ENCODE results near the gene PRSS38. TPM values are rescaled to one million over a fixed set of nuclear protein-coding genes. Genes with fewer than 3 reads are reported as not detected.

PRSS38 gene
- not detected for total RNA-seq
- not detected for polyA plus RNA-seq
- long read RNA-seq, donor 1, result 0 reads
- long read RNA-seq, donor 2, result 0 reads
- long read RNA-seq, donor 3, result 0 reads
- long read RNA-seq, donor 4, result 0 reads

DNA sequence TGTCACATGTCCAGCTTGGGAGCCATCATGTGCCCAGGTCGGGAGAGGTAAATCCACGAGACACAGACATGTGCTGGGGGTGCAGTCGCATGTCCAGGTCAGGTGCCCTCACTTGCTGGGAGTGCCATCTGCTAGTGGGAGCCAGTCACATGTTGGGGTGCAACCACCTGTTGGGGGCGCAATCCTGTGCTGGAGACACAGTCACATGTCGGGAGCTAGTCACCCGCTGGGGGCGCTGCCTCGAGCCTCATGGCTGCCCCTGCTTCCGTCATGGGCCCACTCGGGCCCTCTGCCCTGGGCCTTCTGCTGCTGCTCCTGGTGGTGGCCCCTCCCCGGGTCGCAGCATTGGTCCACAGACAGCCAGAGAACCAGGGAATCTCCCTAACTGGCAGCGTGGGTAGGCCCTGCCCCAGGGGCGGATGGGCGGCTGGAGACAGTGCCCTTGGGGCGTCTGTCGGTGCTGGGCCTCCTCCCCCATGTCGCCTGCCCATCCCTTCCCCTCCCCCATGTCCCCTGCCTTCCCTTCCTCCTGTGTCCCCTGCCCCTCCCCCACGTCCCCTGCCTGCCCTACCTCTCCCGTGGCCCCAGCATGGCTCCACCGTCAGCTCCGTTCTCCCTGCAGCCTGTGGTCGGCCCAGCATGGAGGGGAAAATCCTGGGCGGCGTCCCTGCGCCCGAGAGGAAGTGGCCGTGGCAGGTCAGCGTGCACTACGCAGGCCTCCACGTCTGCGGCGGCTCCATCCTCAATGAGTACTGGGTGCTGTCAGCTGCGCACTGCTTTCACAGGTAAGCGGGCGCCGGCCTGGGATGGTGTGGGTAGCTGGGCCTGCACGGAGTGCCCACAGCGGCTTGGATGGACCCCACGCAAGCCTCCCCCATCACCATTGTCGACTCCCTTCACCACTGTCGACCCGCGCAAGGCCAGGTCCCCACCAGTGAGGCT is at the start of gene PRSS38:
TSS of gene PRSS38 (plus strand) at position 208 of the 942 bp plus-strand sequence. CDS start at position 250, 42 bp downstream.
- intact Hi-C loops (cut with DNase I), result no loop called here
- no peak within 1 kb of the TSS for H3K27ac ChIP-seq (ENCODE audit: low read length)
- H3K4me1 ChIP-seq (ENCODE audit: control insufficient read depth, insufficient read depth, low read length), result no peaks in the 10 kb centered on the region
- no peaks in the 10 kb centered on the region for H3K9me3 ChIP-seq (ENCODE audit: control insufficient read depth, low read length)
- WGBS, result 94% methylated on average over 44 of the region's 44 CpGs
- peak in 1 of 2 donors; percentile 29 for ATAC-seq
- no peaks in the 10 kb centered on the region for H3K27me3 ChIP-seq (ENCODE audit: control insufficient read depth, insufficient read depth)
- no peak for DNase-seq
- no peak within 1 kb of the TSS for H3K4me3 ChIP-seq (ENCODE audit: low read length)

GRCh38 chr1:227766015-227766634 is 49.4 kb upstream of the PRSS38 start:
- Histone ChIP-seq H3K9me3 (ENCODE audit: control insufficient read depth, low read length) (no peaks in the 10 kb centered on the region), H3K27me3 (ENCODE audit: control insufficient read depth, insufficient read depth) (no peaks in the 10 kb centered on the region), H3K4me3 (ENCODE audit: low read length) (no peak overlapping the region), H3K27ac (ENCODE audit: low read length) (no peak overlapping the region), H3K4me1 (ENCODE audit: control insufficient read depth, insufficient read depth, low read length) (no peaks in the 10 kb centered on the region)
- WGBS, result 68% methylated on average over 17 of the region's 17 CpGs
- DNase-seq (peak in 2 of 3 donors; percentile 69 to 74), ATAC-seq (peak in 1 of 2 donors; percentile 17)
- intact Hi-C loops (cut with DNase I), result loop anchor here in 1 of 4 donors (5.0 kb wide), 1 partner anchor 181 kb away; the partner anchor contains the start of gene WNT9A

DNA sequence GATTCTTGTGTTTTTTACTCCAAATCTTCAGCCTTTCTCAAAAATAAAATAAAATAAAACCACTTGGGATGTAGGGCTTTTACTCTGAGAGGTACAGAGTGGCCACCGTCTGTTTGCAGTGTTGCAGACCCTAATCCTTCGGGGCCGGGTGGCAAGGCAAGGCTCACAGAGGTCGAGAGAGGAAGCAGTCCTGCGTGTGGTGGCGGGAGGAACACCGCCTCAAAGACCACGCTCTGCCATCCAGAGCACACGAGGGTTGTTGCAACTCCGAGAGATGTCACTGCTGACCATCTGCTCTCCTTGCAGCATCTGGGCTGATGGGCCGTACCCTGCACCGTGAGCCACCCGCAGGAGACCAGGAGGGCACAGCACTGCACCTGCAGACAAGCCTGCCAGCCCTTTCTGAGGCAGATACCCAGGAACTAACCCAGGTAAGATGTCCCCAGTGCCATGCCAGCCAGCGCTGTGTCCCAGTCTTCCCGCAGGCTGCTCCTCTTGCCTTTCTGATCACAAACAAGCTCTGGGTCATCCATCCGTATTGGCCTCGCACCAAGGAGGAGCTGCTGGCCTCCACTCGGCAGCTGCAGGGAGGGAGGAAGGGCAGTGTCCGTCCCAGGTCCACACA is 48.7 kb upstream of the PRSS38 start:
- no peaks in the 10 kb centered on the region for H3K4me1 ChIP-seq (ENCODE audit: control insufficient read depth, insufficient read depth, low read length)
- DNase-seq (peak in 1 of 3 donors; percentile 28), ATAC-seq (no peak)
- intact Hi-C loops (cut with DNase I), result loop anchor here in 1 of 4 donors (5.0 kb wide), 1 partner anchor 181 kb away; the partner anchor contains the start of gene WNT9A
- no peak overlapping the region for H3K4me3 ChIP-seq (ENCODE audit: low read length)
- H3K27ac ChIP-seq (ENCODE audit: low read length), result no peak overlapping the region
- no peaks in the 10 kb centered on the region for H3K9me3 ChIP-seq (ENCODE audit: control insufficient read depth, low read length)
- whole genome bisulfite sequencing, result 76% methylated on average over 19 of the region's 19 CpGs
- H3K27me3 ChIP-seq (ENCODE audit: control insufficient read depth, insufficient read depth), result no peaks in the 10 kb centered on the region

- Histone ChIP-seq H3K4me1 (ENCODE audit: control insufficient read depth, insufficient read depth, low read length) (no peaks in the 10 kb centered on the region), H3K4me3 (ENCODE audit: low read length) (no peak overlapping the region), H3K27me3 (ENCODE audit: control insufficient read depth, insufficient read depth) (no peaks in the 10 kb centered on the region), H3K9me3 (ENCODE audit: control insufficient read depth, low read length) (no peaks in the 10 kb centered on the region), H3K27ac (ENCODE audit: low read length) (no peak overlapping the region)
- no peak for ATAC-seq
- DNase-seq, result peak in 1 of 3 donors; percentile 10
- WGBS, result 88% methylated on average over 6 of the region's 6 CpGs
- intact Hi-C loops (cut with DNase I), result loop anchor here in 1 of 4 donors (5.0 kb wide), 1 partner anchor 180 kb away; the partner anchor contains the start of gene WNT9A
Observed at GRCh38 chr1:227767401-227768124, 47.9 kb upstream of the PRSS38 start.

DNA sequence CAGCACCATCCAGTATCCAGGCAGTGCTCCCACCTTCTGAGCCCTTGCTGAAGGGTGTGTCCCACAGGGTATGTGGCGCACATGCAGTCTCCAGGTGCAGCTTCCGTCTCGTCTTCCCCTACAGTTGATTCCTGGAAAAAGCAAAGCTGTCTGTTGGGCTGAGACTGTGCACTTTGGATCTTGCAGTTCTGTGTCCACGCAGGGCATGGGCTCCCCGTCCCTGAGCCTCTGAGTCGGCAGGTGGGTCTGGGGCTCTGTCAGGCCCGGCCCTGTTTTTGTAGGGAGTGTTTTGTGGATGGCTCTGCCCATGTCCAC is 47.4 kb upstream of the PRSS38 start:
- ATAC-seq, result no peak

DNA sequence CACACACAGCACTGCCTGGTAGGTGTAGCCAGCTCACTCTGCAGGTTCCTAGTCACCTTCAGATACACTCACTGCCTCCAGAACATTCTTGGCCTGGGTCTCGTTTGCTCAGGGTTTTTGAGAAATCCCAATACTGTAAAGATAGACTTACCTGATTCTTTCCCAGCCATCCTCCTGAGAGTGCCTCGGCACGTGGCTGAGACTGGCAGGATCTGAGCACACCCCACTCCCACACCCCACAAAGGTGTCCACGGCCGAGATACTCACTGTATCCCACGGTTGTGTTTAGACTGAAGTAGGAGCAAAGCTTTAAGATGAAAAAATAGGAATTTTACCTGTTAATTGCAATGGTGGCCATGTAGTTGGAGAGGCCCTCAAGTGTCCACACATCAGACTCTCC is 46.8 kb upstream of the PRSS38 start:
- ATAC-seq (no peak), DNase-seq (peak in 1 of 3 donors; percentile 14)
- Histone ChIP-seq H3K9me3 (ENCODE audit: control insufficient read depth, low read length) (no peaks in the 10 kb centered on the region), H3K4me3 (ENCODE audit: low read length) (no peak overlapping the region), H3K27me3 (ENCODE audit: control insufficient read depth, insufficient read depth) (no peaks in the 10 kb centered on the region), H3K4me1 (ENCODE audit: control insufficient read depth, insufficient read depth, low read length) (no peaks in the 10 kb centered on the region), H3K27ac (ENCODE audit: low read length) (no peak overlapping the region)
- intact Hi-C loops (cut with DNase I), result loop anchor here in 1 of 4 donors (5.0 kb wide), 1 partner anchor 179 kb away; the partner anchor contains the start of gene WNT9A
- 92% methylated on average over 6 of the region's 6 CpGs for WGBS

More for the DNA sequence above, 47.4 kb upstream of the PRSS38 start:
- intact Hi-C loops (cut with DNase I), result loop anchor here in 1 of 4 donors (5.0 kb wide), 1 partner anchor 179 kb away; the partner anchor contains the start of gene WNT9A
- no peaks in the 10 kb centered on the region for H3K4me1 ChIP-seq (ENCODE audit: control insufficient read depth, insufficient read depth, low read length)
- no peaks in the 10 kb centered on the region for H3K27me3 ChIP-seq (ENCODE audit: control insufficient read depth, insufficient read depth)
- H3K27ac ChIP-seq (ENCODE audit: low read length), result no peak overlapping the region
- 92% methylated on average over 7 of the region's 7 CpGs for WGBS
- DNase-seq, result peak in 1 of 3 donors; percentile 16
- H3K9me3 ChIP-seq (ENCODE audit: control insufficient read depth, low read length), result no peaks in the 10 kb centered on the region
- H3K4me3 ChIP-seq (ENCODE audit: low read length), result no peak overlapping the region

GRCh38 chr1:227769047-227769935 is 46.2 kb upstream of the PRSS38 start:
- intact Hi-C loops (cut with DNase I), result loop anchor here in 1 of 4 donors (5.0 kb wide), 1 partner anchor 178 kb away; the partner anchor contains the start of gene WNT9A

DNA sequence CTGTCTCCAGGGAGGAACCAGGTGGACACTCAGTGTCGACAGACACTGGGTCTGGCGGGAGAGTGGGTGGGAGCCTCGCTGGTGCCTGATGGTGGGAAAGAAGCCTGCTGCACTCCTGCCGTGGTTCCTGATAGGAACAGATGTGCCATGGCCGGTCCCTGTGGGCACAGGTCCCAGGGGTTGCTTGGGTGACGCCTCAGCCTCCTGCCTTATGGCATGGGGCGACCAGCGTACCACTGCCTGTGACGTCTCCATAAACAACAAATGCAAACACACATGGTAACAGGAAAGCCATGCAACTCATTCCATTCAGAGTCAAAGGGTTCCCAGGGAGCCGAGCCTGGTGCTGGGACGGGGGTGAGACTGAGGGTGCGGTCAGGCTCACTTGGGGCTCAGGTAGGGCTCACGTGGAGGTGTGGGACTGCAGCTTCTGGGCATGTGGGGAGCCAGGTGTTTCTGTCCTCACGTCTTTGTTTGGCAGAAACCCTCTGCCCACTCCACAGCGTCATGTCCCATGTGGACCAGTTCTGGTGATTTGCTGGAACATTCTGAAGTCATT is 45.5 kb upstream of the PRSS38 start:
- Histone ChIP-seq H3K4me1 (ENCODE audit: control insufficient read depth, insufficient read depth, low read length) (peaks cover 2% of the 10 kb centered on the region), H3K27me3 (ENCODE audit: control insufficient read depth, insufficient read depth) (no peaks in the 10 kb centered on the region), H3K4me3 (ENCODE audit: low read length) (no peak overlapping the region), H3K27ac (ENCODE audit: low read length) (no peak overlapping the region), H3K9me3 (ENCODE audit: control insufficient read depth, low read length) (no peaks in the 10 kb centered on the region)
- 93% methylated on average over 15 of the region's 15 CpGs for WGBS
- peak in 1 of 3 donors; percentile 14 for DNase-seq
- intact Hi-C loops (cut with DNase I), result loop anchor here in 1 of 4 donors (5.0 kb wide), 1 partner anchor 177 kb away; the partner anchor contains the start of gene WNT9A
- ATAC-seq, result no peak

More at GRCh38 chr1:227769047-227769935, 46.2 kb upstream of the PRSS38 start:
- H3K4me1 ChIP-seq (ENCODE audit: control insufficient read depth, insufficient read depth, low read length), result no peaks in the 10 kb centered on the region
- no peaks in the 10 kb centered on the region for H3K9me3 ChIP-seq (ENCODE audit: control insufficient read depth, low read length)
- WGBS, result 91% methylated on average over 20 of the region's 20 CpGs
- no peak overlapping the region for H3K27ac ChIP-seq (ENCODE audit: low read length)
- DNase-seq (peak in 1 of 3 donors; percentile 27), ATAC-seq (no peak)
- H3K27me3 ChIP-seq (ENCODE audit: control insufficient read depth, insufficient read depth), result no peaks in the 10 kb centered on the region
- no peak overlapping the region for H3K4me3 ChIP-seq (ENCODE audit: low read length)

DNA sequence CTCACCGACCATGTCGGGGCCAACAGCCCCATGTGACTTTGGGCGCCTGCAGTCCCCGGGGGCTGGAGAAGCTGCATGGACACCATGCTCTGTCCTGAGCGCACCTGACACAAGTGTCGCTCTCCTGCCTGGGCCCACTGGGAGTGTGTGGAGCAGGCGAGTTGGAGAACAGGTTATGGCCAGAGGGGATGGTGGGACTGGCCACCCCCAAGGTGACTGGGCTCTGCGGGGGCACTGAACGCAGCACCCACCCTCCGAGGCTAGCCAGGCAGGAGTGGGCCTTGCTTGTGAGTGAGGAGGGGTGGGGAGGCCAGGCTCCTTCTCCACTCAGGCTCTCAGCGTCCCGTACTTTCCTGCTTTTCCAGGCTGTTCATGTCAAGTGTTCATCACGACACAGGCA is 44.7 kb upstream of the PRSS38 start:
- Histone ChIP-seq H3K4me3 (ENCODE audit: low read length) (no peak overlapping the region), H3K4me1 (ENCODE audit: control insufficient read depth, insufficient read depth, low read length) (peaks cover 2% of the 10 kb centered on the region), H3K9me3 (ENCODE audit: control insufficient read depth, low read length) (no peaks in the 10 kb centered on the region), H3K27me3 (ENCODE audit: control insufficient read depth, insufficient read depth) (no peaks in the 10 kb centered on the region), H3K27ac (ENCODE audit: low read length) (no peak overlapping the region)
- DNase-seq, result peak in 1 of 3 donors; percentile 47
- no peak for ATAC-seq
- WGBS, result 92% methylated on average over 13 of the region's 13 CpGs
- intact Hi-C loops (cut with DNase I), result no loop called here

All from right cardiac atrium (tissue), 5 donors.